ENCODE measurements around the gene GRIK1. TPM values are rescaled to one million over a fixed set of nuclear protein-coding genes. Genes with fewer than 3 reads are reported as not detected.

The GRIK1 gene
- polyA plus RNA-seq, 1 donor (not counting 4 experiments of a cell fraction or from before 2014, with no cell fraction given) = not detected

DNA sequence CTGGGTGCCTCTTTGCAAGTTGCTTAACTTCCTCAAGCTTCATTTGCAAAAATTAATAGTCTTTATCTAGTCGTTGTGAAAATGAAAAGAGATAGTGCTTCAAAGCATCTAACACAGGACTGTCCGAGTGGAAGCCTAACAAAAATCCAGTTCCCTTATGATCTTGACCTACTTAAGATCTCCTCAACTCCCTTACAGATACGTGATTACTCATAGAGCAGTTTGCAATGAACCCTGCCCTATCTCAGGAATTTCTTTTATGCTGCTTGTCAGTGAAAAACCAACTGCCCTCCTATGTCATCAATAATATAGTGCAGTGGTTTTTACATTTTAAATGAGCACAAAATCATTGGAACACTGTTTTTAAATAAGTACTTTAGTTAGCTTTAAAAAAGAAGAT is 326.8 kb downstream of the GRIK1 start:
- Histone ChIP-seq H3K27me3 (ENCODE audit: control insufficient read depth, extremely low read depth, insufficient read depth, low read length) (no peaks in the 10 kb centered on the region), H3K9ac (ENCODE audit: control insufficient read depth, extremely low read depth, insufficient read depth, low read length) (no peak overlapping the region), H3K36me3 (ENCODE audit: control insufficient read depth in 2 of 2, extremely low read depth in 1 of 2, insufficient read depth in 2 of 2, low read length in 2 of 2) (no peaks in the 10 kb centered on the region), H3K4me1 (ENCODE audit: control insufficient read depth, extremely low read depth, insufficient read depth, low read length) (no peaks in the 10 kb centered on the region), H3K79me2 (ENCODE audit: control insufficient read depth, insufficient read depth, low read length) (no peaks in the 10 kb centered on the region), H3K27ac (ENCODE audit: control insufficient read depth, insufficient read depth, low read length) (no peak overlapping the region), H4K20me1 (ENCODE audit: control insufficient read depth, extremely low read depth, insufficient read depth, low read length) (no peaks in the 10 kb centered on the region), H3K4me2 (ENCODE audit: control insufficient read depth, extremely low read depth, insufficient read depth, low read depth, low read length) (no peak overlapping the region), H3K9me1 (ENCODE audit: control insufficient read depth, extremely low read depth, insufficient read depth, low read length) (no peaks in the 10 kb centered on the region), H2AFZ (ENCODE audit: control insufficient read depth, low read length) (no peak overlapping the region), H3K9me3 (ENCODE audit: control insufficient read depth, low read depth, low read length) (no peaks in the 10 kb centered on the region), H3K4me3 (ENCODE audit: control insufficient read depth in 2 of 3, extremely low read depth in 1 of 3, insufficient read depth in 2 of 3, low read depth in 1 of 3, low read length in 3 of 3) (no peak overlapping the region)
- no peak for DNase-seq (ENCODE audit: low read depth, low spot score)
- TF ChIP-seq, protein P1, sequence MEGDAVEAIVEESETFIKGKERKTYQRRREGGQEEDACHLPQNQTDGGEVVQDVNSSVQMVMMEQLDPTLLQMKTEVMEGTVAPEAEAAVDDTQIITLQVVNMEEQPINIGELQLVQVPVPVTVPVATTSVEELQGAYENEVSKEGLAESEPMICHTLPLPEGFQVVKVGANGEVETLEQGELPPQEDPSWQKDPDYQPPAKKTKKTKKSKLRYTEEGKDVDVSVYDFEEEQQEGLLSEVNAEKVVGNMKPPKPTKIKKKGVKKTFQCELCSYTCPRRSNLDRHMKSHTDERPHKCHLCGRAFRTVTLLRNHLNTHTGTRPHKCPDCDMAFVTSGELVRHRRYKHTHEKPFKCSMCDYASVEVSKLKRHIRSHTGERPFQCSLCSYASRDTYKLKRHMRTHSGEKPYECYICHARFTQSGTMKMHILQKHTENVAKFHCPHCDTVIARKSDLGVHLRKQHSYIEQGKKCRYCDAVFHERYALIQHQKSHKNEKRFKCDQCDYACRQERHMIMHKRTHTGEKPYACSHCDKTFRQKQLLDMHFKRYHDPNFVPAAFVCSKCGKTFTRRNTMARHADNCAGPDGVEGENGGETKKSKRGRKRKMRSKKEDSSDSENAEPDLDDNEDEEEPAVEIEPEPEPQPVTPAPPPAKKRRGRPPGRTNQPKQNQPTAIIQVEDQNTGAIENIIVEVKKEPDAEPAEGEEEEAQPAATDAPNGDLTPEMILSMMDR (optimal IDR thresholded peaks at IDR 0.05 in 1 of 3, IDR thresholded peaks at IDR 0.05 in 1 of 3, conservative IDR thresholded peaks at IDR 0.05 in 1 of 3; ENCODE audit: extremely low read depth in 1 of 3, insufficient read depth in 2 of 3, low read length in 3 of 3) = no peak
- FAIRE-seq = no peak
- dilution Hi-C loops (cut with MboI; ENCODE audit: extremely low pct_ligation_motif_present, low sequenced_read_pairs) = no loop called here

DNA sequence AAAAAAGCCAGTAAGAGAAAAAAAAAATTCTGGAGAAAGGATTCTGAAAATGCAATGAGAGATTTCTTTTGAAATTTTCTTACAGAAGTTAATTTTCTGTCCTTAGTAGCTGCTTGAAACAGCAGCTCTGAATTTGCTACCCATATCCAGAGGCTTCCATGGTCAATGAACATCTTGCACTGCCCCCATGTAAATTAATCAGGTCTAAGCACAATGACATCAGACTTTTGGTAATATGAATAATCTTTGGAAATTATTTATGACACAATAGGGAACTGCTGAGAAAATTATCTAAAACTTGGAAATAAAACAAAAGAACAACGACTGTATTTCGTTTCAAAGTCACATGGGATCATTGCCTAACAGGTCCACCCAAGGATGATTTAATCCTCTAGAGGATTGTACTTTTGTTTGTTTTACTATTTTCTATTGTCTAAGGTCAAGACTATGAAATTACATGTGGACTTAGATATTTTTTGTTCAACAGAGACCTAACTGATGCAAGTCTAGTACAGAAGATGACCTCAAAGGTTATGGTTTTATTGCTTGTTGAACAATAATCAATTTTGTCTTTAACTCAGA is 328.9 kb downstream of the GRIK1 start:
- no peaks in the 10 kb centered on the region for H3K9me3 ChIP-seq (ENCODE audit: control insufficient read depth, low read depth, low read length)
- no peak overlapping the region for H3K4me2 ChIP-seq (ENCODE audit: control insufficient read depth, extremely low read depth, insufficient read depth, low read depth, low read length)
- FAIRE-seq = no peak
- H3K4me1 ChIP-seq (ENCODE audit: control insufficient read depth, extremely low read depth, insufficient read depth, low read length) = no peaks in the 10 kb centered on the region
- dilution Hi-C loops (cut with MboI; ENCODE audit: extremely low pct_ligation_motif_present, low sequenced_read_pairs) = no loop called here
- no peak overlapping the region for H3K27ac ChIP-seq (ENCODE audit: control insufficient read depth, insufficient read depth, low read length)
- no peaks in the 10 kb centered on the region for H3K36me3 ChIP-seq (ENCODE audit: control insufficient read depth in 2 of 2, extremely low read depth in 1 of 2, insufficient read depth in 2 of 2, low read length in 2 of 2)
- no peak overlapping the region for H2AFZ ChIP-seq (ENCODE audit: control insufficient read depth, low read length)
- H3K9ac ChIP-seq (ENCODE audit: control insufficient read depth, extremely low read depth, insufficient read depth, low read length) = no peak overlapping the region
- no peaks in the 10 kb centered on the region for H3K27me3 ChIP-seq (ENCODE audit: control insufficient read depth, extremely low read depth, insufficient read depth, low read length)
- H3K4me3 ChIP-seq (ENCODE audit: control insufficient read depth in 2 of 3, extremely low read depth in 1 of 3, insufficient read depth in 2 of 3, low read depth in 1 of 3, low read length in 3 of 3) = no peak overlapping the region
- no peaks in the 10 kb centered on the region for H3K9me1 ChIP-seq (ENCODE audit: control insufficient read depth, extremely low read depth, insufficient read depth, low read length)
- H4K20me1 ChIP-seq (ENCODE audit: control insufficient read depth, extremely low read depth, insufficient read depth, low read length) = no peaks in the 10 kb centered on the region
- TF ChIP-seq, protein P1 (optimal IDR thresholded peaks at IDR 0.05 in 1 of 3, IDR thresholded peaks at IDR 0.05 in 1 of 3, conservative IDR thresholded peaks at IDR 0.05 in 1 of 3; ENCODE audit: extremely low read depth in 1 of 3, insufficient read depth in 2 of 3, low read length in 3 of 3) = no peak
- TF ChIP-seq EZH2 (IDR thresholded peaks at IDR 0.05; ENCODE audit: low read length) = no peak
- H3K79me2 ChIP-seq (ENCODE audit: control insufficient read depth, insufficient read depth, low read length) = no peaks in the 10 kb centered on the region
- DNase-seq (ENCODE audit: low read depth, low spot score) = no peak

Measured in keratinocyte (primary cell).